HG02981 (cell line): ENCODE measurements around the gene TPH2.

ENCODE experiments used
- ATAC-seq: cut with Tn5 transposase; IDR thresholded peaks from one replicate; pipeline ENCODE4 v1.9.1; 2021; ENCODE audit warnings: mild to moderate bottlenecking, moderate library complexity; ENCODE audit not compliant: unreplicated experiment

TPH2 gene

GRCh38 chr12:71938728-71939385, at the start of gene TPH2:
Gene TPH2, plus strand, starts transcription at chr12:71938845. Its CDS starts 142 bp downstream, at chr12:71938987.
- peak; percentile 65 for ATAC-seq

- peak; percentile 44 for ATAC-seq
These were observed 48.2 kb upstream of the TPH2 start for GRCh38 chr12:71890475-71890874.

DNA sequence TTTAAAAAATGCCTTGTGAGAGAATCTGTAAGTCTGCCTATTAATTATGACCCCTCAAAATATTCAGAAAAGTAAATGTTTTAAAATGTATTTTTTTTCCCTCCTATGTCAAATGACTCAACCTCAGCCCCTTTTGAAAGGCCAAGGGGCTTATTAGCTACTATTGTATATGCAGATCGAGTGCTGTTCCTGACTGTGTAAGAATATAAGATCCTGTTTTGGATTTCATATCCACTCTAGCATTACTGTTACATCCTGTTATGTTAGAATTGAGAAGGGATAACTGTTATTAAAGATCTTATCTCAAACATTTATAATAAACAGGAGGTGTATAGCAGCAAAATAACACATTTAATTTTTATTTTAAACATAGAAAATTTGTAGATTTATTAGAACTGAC, 46.6 kb upstream of the TPH2 start:
- no peak for ATAC-seq

- no peak for ATAC-seq
These were observed 42.3 kb upstream of the TPH2 start for GRCh38 chr12:71896205-71896882.

DNA sequence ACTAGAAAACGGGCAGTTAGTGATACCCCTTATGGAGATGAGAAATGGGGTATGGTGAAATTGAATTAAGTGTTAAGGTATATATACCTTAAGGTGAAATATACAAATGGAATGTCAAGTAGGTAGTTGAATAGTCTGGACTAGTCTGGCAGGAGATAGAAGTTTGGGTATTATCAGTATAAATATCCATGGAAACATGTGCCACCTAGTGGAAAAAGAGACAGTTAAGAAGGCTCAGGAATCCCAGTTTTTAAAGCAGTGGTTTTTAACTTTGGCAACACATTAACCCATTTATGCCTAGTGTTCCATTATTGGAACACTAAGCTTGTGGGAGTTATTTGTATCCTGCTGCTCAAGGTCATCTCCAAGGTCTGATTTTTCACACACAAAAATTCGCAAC, 38.6 kb upstream of the TPH2 start:
- no peak for ATAC-seq

GRCh38 chr12:71904629-71905028, 34.0 kb upstream of the TPH2 start:
- ATAC-seq: no peak

GRCh38 chr12:71935594-71935993, 3.1 kb upstream of the TPH2 start:
- peak; percentile 84 for ATAC-seq

DNA sequence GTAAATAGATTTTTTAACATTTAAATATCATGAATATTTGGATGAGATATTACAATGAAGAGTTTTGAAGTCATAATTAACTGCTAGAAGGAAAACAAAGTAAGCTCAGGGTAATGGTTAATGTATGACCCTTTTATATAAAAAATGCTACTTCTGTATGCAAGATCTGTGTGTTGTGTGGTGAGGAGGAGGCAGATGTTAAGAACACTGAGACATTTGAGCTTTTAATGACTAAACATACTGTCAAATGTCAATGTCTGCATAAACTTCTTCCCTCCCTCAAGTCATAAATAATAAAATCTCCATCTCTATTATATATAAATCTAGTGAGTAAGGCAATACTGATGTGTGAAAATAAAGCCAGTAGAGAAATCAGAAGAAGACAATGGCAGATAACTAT, 1.4 kb downstream of the TPH2 start:
- no peak for ATAC-seq

DNA sequence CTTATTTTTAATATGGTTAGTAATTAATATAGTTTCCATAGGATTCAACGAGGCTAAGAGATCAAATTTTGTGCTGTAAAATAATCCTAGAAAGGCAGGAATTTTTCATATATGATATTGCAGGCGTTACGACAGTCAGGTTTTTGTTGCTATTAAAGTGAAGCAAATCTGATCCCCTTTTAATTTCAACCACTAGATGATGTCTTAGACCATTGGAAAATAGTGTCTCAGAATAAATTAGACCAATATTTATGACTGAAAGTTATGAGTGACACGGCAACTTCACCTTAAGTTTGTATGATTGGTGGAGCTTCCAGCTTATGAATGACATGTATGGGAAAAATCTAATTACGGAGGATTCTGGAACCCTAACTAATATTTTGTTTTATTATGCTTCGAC, 2.5 kb downstream of the TPH2 start:
- no peak for ATAC-seq

DNA sequence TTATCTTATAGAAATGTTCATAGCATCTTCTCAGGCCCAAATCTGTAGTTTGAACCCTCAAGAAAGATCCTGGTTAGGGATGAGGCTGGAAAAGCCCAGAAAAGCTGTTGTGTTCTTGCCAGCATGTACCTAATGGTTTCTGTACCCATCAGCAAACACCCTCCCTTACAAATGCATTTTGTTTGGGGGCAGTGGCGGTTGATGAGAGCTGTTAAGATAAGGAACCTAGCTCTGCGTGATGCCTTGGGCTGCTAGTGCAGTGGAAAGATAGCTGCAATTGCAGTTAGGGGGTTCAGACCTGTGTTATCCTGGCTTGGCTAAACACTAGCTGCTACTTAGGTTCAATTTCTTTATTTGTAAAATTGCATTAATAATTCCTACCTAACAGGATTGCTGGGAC, 3.6 kb downstream of the TPH2 start:
- no peak for ATAC-seq

DNA sequence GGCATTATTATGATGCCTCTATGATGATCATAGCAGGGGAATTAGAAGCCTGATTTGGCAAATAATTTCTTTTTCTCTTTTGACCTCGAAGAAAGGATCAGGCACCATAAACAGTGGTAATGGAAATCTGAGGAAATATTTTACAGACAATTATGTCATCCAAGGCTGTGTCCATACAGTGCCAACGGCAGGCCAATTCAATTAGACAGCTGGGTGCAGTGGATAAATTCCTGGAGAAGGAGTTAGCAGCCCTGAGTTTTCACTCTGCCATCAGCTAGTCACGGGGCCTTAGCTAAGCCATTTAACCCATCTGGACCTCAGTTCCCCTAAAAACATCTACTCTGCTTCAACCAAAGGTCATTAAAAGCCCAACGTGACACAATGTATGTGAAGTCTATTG, 4.1 kb downstream of the TPH2 start:
- ATAC-seq: no peak

- no peak for ATAC-seq
These were observed 6.5 kb downstream of the TPH2 start for GRCh38 chr12:71945121-71945520.

DNA sequence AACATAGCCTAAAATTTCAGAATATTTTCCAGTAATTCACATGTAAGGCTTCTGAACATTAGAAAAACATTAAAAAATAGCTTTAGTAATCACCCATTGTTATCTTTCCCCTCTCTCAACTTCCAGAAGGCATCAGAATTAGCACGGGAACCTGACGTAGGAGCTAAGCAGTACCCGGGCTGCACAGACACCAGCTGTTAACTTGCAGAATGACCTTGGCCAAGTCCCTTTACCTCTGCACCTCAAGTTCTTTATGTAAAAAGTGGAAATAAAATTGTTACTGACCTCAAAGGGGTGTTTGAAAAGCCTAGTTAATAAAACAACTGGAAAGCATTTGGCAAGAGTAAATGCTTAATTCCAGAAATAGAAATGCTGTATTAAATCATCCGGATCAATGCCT, 7.2 kb downstream of the TPH2 start:
- no peak for ATAC-seq

DNA sequence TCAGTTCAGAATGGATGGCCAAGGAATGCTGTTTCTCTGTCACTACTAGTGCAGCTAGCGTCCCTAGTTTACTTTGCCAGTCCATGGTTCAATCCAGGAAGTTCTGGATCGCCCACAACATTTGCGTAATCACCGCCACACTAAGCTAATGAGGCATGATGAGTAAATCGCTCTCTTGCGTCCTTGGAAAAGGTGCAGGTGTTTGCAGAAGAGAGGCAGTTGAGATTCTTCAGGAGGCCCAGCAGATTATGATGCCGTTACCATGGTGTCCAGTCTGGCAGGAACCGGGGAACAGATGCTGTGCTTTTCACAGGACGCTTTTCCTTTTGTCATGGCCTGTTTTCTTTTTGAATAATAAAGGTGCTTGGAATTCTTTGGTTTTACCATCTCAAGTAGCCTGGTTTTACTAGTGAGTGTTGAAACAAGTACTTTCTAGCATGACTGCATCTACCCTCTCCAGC, 9.0 kb downstream of the TPH2 start:
- ATAC-seq: no peak

DNA sequence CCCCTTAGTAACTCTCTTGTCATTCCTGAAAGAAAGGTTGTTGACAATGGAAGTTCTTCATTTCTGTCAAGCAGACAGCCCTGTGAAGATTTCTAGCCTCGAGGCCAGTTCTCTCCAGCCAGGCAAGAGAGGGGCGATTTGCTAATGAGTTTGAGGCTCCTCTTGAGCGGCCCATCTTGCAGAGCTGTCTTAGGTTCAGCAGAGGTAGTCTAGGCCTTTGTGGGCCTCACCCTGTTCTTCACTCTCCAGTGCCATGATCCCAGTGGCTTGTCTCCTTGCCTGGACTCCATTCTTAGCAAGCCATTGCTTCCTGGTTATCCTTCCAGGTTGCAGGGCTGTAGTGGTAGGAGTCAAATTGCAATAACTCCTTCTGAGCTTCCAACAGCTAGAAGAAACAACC, 9.7 kb downstream of the TPH2 start:
- ATAC-seq: no peak

DNA sequence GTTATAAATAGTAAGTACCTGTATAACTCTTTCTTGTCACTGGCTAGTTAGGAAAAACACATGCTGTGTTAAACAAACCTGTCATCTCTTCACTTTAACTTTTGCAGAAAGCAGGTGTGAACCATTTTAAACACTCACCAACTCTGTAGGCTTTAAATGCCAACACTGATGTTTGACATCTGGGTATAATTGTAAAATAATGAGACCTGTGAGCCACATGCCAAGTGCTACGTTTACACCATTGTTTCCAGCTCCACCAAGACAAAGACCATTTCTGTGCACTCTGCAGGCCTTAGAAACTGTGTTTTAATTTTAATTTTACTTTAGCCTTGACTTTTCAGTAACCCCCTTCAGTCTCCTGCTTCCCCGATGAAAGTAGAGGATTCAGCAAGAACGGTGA, 11.0 kb downstream of the TPH2 start:
- ATAC-seq: no peak

DNA sequence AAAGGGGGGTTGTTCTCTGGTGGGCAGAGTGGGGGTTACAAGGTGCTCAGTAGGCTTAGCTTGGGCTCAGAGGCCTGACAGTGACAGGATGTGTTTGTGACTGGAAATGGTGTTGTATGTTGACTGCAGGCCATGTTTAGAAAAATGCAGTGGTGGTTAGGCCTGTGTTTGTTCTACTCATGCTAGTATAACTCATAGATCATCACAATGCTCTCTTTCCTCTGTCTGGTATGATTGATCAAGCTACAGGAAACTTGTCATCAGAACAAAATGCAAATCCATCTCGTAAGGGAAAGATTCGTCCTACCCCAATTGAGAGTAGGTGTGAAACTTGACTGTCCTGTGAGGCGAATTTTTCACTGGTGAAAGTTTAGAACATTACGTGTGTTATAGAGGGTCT, 11.8 kb downstream of the TPH2 start:
- no peak for ATAC-seq

DNA sequence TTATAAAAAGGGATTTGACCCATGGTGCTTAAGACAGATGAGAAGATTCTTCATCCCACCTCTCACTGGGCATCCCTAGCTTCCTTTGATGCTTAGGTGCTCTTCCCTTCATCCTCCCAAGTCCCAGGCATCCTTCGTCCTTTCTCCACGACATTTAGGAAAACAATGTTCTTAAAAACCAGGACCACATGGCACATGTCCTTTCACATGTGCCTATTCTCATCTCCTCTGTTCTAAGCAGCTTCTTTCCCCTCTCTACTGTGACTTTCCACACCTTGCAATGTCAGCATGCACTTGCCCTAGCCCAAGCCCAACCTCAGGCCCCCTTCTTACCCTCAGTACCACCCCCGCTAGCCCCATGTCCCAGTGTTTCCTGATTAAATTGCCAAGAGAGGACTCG, 12.2 kb downstream of the TPH2 start:
- ATAC-seq: no peak

- no peak for ATAC-seq
These were observed 15.6 kb downstream of the TPH2 start for GRCh38 chr12:71954083-71954778.

DNA sequence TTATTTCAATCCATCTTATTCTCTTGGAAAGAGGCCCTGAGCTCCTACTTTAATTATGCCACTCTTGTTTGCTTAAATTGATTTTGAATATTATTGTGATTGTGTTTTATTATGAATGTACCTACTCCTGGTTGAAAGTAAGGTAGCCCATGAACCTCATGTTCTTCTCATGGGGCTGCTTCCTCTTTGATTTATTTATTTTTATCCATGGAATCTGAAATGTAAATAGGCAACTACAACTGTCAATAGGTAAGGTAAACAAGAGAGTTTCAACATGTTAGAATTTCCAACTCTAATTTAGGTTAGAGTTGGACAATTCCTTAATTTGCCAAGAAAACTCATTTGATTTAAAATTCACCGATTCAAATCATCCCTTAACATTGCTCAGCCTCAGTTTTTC, 16.2 kb downstream of the TPH2 start:
- no peak for ATAC-seq

GRCh38 chr12:71955970-71956369, 17.3 kb downstream of the TPH2 start:
- no peak for ATAC-seq

GRCh38 chr12:71958056-71958455, 19.4 kb downstream of the TPH2 start:
- ATAC-seq: no peak
